ENCODE data around the gene U2AF2. TPM values are rescaled to one million over a fixed set of nuclear protein-coding genes. Genes with fewer than 3 reads are reported as not detected.

Gene U2AF2
- total RNA-seq, 1 experiment from 2014 or later = 107 TPM

- Histone ChIP-seq H3K4me1 (ENCODE audit: low read length) (peaks cover 42% of the 10 kb centered on the region), H3K9me2 (replicated peaks; ENCODE audit: insufficient read depth, low read length) (no peaks in the 10 kb centered on the region), H3K27ac (ENCODE audit: low read length) (no peak overlapping the region), H4K20me1 (ENCODE audit: insufficient read depth, low read depth, low read length) (peaks cover 76% of the 10 kb centered on the region), H3K9ac (ENCODE audit: low read length) (no peak overlapping the region), H3K9me3 (ENCODE audit: low read length) (no peaks in the 10 kb centered on the region), H3K27me3 (ENCODE audit: low read length) (no peaks in the 10 kb centered on the region), H2AFZ (ENCODE audit: low read length) (no peak overlapping the region), H3K4me3 (ENCODE audit: low read length) (no peak overlapping the region), H3K79me2 (ENCODE audit: low read length) (peaks cover 72% of the 10 kb centered on the region), H3K4me2 (ENCODE audit: low read depth, low read length, poor library complexity, severe bottlenecking) (no peak overlapping the region), H3K36me3 (ENCODE audit: insufficient read depth, low read length) (peaks cover 37% of the 10 kb centered on the region)
- DNase-seq = no peak
These were observed 14.8 kb downstream of the U2AF2 start for GRCh38 chr19:55669418-55670279.

- DNase-seq = peak; percentile 69
These were observed 15.6 kb downstream of the U2AF2 start for GRCh38 chr19:55670280-55671053.

DNA sequence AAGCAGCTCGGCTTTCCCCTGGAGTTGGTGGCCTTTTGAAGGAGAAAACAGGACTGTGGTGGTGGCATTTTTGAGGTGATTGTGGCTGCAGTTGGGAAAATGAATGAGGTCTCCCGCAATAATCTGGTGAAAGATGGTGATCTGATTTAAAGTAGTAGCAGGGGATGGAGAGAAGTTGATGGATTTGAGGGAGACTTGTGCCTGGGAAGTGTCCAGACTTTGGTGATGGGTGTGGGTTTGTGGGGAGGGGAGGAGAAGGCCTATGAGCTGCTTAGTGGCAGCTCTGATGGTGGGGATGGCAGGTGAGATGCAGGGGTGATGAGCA, 16.2 kb downstream of the U2AF2 start:
- no peak overlapping the region for H3K27ac ChIP-seq (ENCODE audit: low read length)
- H3K9me2 ChIP-seq (replicated peaks; ENCODE audit: insufficient read depth, low read length) = no peaks in the 10 kb centered on the region
- no peak overlapping the region for H3K4me2 ChIP-seq (ENCODE audit: low read depth, low read length, poor library complexity, severe bottlenecking)
- H4K20me1 ChIP-seq (ENCODE audit: insufficient read depth, low read depth, low read length) = peaks cover 77% of the 10 kb centered on the region
- H3K79me2 ChIP-seq (ENCODE audit: low read length) = peaks cover 74% of the 10 kb centered on the region
- DNase-seq = no peak
- no peaks in the 10 kb centered on the region for H3K27me3 ChIP-seq (ENCODE audit: low read length)
- peaks cover 30% of the 10 kb centered on the region for H3K36me3 ChIP-seq (ENCODE audit: insufficient read depth, low read length)
- H3K9me3 ChIP-seq (ENCODE audit: low read length) = no peaks in the 10 kb centered on the region
- H3K9ac ChIP-seq (ENCODE audit: low read length) = no peak overlapping the region
- H3K4me1 ChIP-seq (ENCODE audit: low read length) = peaks cover 45% of the 10 kb centered on the region
- no peak overlapping the region for H3K4me3 ChIP-seq (ENCODE audit: low read length)
- no peak overlapping the region for H2AFZ ChIP-seq (ENCODE audit: low read length)

More at GRCh38 chr19:55670280-55671053, 15.6 kb downstream of the U2AF2 start:
- Histone ChIP-seq H3K9me3 (ENCODE audit: low read length) (no peaks in the 10 kb centered on the region), H3K4me1 (ENCODE audit: low read length) (peaks cover 42% of the 10 kb centered on the region), H3K27ac (ENCODE audit: low read length) (no peak overlapping the region), H3K79me2 (ENCODE audit: low read length) (peaks cover 74% of the 10 kb centered on the region), H3K9me2 (replicated peaks; ENCODE audit: insufficient read depth, low read length) (no peaks in the 10 kb centered on the region), H2AFZ (ENCODE audit: low read length) (no peak overlapping the region), H3K4me3 (ENCODE audit: low read length) (no peak overlapping the region), H3K9ac (ENCODE audit: low read length) (no peak overlapping the region), H4K20me1 (ENCODE audit: insufficient read depth, low read depth, low read length) (peaks cover 76% of the 10 kb centered on the region), H3K4me2 (ENCODE audit: low read depth, low read length, poor library complexity, severe bottlenecking) (no peak overlapping the region), H3K27me3 (ENCODE audit: low read length) (no peaks in the 10 kb centered on the region), H3K36me3 (ENCODE audit: insufficient read depth, low read length) (peaks cover 33% of the 10 kb centered on the region)

DNA sequence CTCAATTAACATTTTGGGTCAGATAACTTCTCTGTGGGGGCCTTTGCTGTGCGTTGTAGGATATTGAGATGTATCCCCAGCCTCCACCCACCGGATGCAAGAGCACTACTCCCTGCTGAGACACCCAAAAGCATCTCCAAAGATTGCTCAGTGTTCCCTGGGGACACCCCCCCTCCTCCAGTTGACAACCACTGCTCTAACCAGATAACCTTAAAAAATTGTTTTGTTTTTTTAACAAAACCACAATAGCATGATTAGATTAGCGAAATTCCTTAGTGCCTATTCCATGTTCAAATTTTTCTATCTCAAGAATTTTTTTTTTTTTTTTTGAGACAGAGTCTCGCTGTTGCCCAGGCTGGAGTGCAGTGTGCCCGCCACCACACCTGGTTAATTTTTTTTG, 17.6 kb downstream of the U2AF2 start:
- H2AFZ ChIP-seq (ENCODE audit: low read length) = no peak overlapping the region
- peaks cover 63% of the 10 kb centered on the region for H4K20me1 ChIP-seq (ENCODE audit: insufficient read depth, low read depth, low read length)
- H3K4me3 ChIP-seq (ENCODE audit: low read length) = no peak overlapping the region
- H3K9me3 ChIP-seq (ENCODE audit: low read length) = no peaks in the 10 kb centered on the region
- H3K27me3 ChIP-seq (ENCODE audit: low read length) = no peaks in the 10 kb centered on the region
- no peaks in the 10 kb centered on the region for H3K9me2 ChIP-seq (replicated peaks; ENCODE audit: insufficient read depth, low read length)
- DNase-seq = no peak
- H3K79me2 ChIP-seq (ENCODE audit: low read length) = peaks cover 74% of the 10 kb centered on the region
- 0 out of 2 replicates have a peak overlapping the region, but pooled peaks have one; percentile 4 for H3K9ac ChIP-seq (ENCODE audit: low read length)
- H3K27ac ChIP-seq (ENCODE audit: low read length) = peak overlapping the region; percentile 35
- H3K4me2 ChIP-seq (ENCODE audit: low read depth, low read length, poor library complexity, severe bottlenecking) = peak overlapping the region; percentile 16
- H3K4me1 ChIP-seq (ENCODE audit: low read length) = peaks cover 59% of the 10 kb centered on the region
- peaks cover 17% of the 10 kb centered on the region for H3K36me3 ChIP-seq (ENCODE audit: insufficient read depth, low read length)

DNA sequence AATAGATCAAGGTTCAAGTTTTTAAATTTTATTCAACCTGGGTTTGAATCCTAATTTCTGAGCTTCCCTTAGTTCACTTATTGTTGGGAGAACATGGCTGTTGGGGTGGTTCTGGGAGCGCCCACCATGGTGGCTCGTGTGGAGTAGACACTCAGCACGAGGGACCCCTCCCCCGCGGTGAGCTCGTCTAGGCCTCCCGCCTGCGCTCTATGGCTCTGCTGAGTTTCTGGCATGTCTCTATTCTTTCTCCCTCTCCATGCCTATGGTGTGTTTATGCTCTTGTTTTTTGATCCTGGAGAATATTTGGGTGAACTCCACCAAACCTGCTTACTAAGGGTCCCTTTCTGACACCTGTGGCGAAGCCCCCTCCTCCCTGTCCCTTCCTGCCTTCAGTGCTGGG, 18.6 kb downstream of the U2AF2 start:
- Histone ChIP-seq H3K9me2 (replicated peaks; ENCODE audit: insufficient read depth, low read length) (no peaks in the 10 kb centered on the region), H3K4me1 (ENCODE audit: low read length) (peaks cover 69% of the 10 kb centered on the region), H3K27me3 (ENCODE audit: low read length) (no peaks in the 10 kb centered on the region), H3K9me3 (ENCODE audit: low read length) (no peaks in the 10 kb centered on the region), H3K9ac (ENCODE audit: low read length) (peak overlapping the region; percentile 28), H3K4me2 (ENCODE audit: low read depth, low read length, poor library complexity, severe bottlenecking) (peak overlapping the region; percentile 34), H4K20me1 (ENCODE audit: insufficient read depth, low read depth, low read length) (peaks cover 55% of the 10 kb centered on the region), H3K27ac (ENCODE audit: low read length) (no peak overlapping the region), H2AFZ (ENCODE audit: low read length) (no peak overlapping the region), H3K36me3 (ENCODE audit: insufficient read depth, low read length) (peaks cover 15% of the 10 kb centered on the region), H3K79me2 (ENCODE audit: low read length) (peaks cover 77% of the 10 kb centered on the region), H3K4me3 (ENCODE audit: low read length) (peak overlapping the region; percentile 33; the same call in 1 of the 2 replicates)
- DNase-seq = no peak

GRCh38 chr19:55673889-55674288, 19.1 kb downstream of the U2AF2 start:
- Histone ChIP-seq H3K9me2 (replicated peaks; ENCODE audit: insufficient read depth, low read length) (no peaks in the 10 kb centered on the region), H3K9ac (ENCODE audit: low read length) (peak overlapping the region; percentile 93), H3K4me1 (ENCODE audit: low read length) (peaks cover 73% of the 10 kb centered on the region), H3K4me3 (ENCODE audit: low read length) (peak overlapping the region; percentile 82; the same call in 1 of the 2 replicates), H4K20me1 (ENCODE audit: insufficient read depth, low read depth, low read length) (peaks cover 53% of the 10 kb centered on the region), H3K79me2 (ENCODE audit: low read length) (peaks cover 81% of the 10 kb centered on the region), H3K27me3 (ENCODE audit: low read length) (no peaks in the 10 kb centered on the region), H3K27ac (ENCODE audit: low read length) (no peak overlapping the region), H3K9me3 (ENCODE audit: low read length) (no peaks in the 10 kb centered on the region), H2AFZ (ENCODE audit: low read length) (no peak overlapping the region), H3K4me2 (ENCODE audit: low read depth, low read length, poor library complexity, severe bottlenecking) (peak overlapping the region; percentile 78), H3K36me3 (ENCODE audit: insufficient read depth, low read length) (peaks cover 16% of the 10 kb centered on the region)
- no peak for DNase-seq

- H3K27me3 ChIP-seq (ENCODE audit: low read length) = no peaks in the 10 kb centered on the region
- H3K9me3 ChIP-seq (ENCODE audit: low read length) = no peaks in the 10 kb centered on the region
- peaks cover 84% of the 10 kb centered on the region for H3K79me2 ChIP-seq (ENCODE audit: low read length)
- H3K9ac ChIP-seq (ENCODE audit: low read length) = peak overlapping the region; percentile 93
- H3K4me2 ChIP-seq (ENCODE audit: low read depth, low read length, poor library complexity, severe bottlenecking) = peak overlapping the region; percentile 78
- peaks cover 76% of the 10 kb centered on the region for H3K4me1 ChIP-seq (ENCODE audit: low read length)
- peak overlapping the region; percentile 41; the same call in 1 of the 2 replicates for H3K27ac ChIP-seq (ENCODE audit: low read length)
- H3K4me3 ChIP-seq (ENCODE audit: low read length) = peak overlapping the region; percentile 82
- peaks cover 53% of the 10 kb centered on the region for H4K20me1 ChIP-seq (ENCODE audit: insufficient read depth, low read depth, low read length)
- H2AFZ ChIP-seq (ENCODE audit: low read length) = no peak overlapping the region
- peaks cover 20% of the 10 kb centered on the region for H3K36me3 ChIP-seq (ENCODE audit: insufficient read depth, low read length)
- no peak for DNase-seq
- no peaks in the 10 kb centered on the region for H3K9me2 ChIP-seq (replicated peaks; ENCODE audit: insufficient read depth, low read length)
These were observed 19.6 kb downstream of the U2AF2 start for GRCh38 chr19:55674459-55674840.
